Testis (tissue), 2 donors: ENCODE results near the gene ALDH1A3.

ENCODE experiments used
- CTCF ChIP-seq, 3 experiments: fragments of 450-650 bp in 2 of 3; fragments of 200-600 bp in 1 of 3; sonication (generic) in 1 of 3; IDR thresholded peaks; one replicate each; pipeline ENCODE4 v1.5.1; 2016 to 2019; ENCODE audit warnings: antibody characterized with exemption in 3 of 3, mild to moderate bottlenecking in 2 of 3, moderate library complexity in 1 of 3
- POLR2A ChIP-seq: fragments of 450-650 bp; IDR thresholded peaks from one replicate; pipeline ENCODE4 v1.6.1; 2017; ENCODE audit warnings: antibody characterized with exemption, mild to moderate bottlenecking, moderate library complexity

- TF ChIP-seq CTCF (IDR thresholded peaks at IDR 0.05) (no peak), POLR2A (no peak)
These were observed 25.8 kb upstream of the ALDH1A3 start for GRCh38 chr15:100853676-100854440.
